Stimulated activated CD4-positive, alpha-beta T cell treated with anti-CD3 and anti-CD28 coated beads, Interleukin-12 subunit alpha, Interleukin-12 subunit beta, amount 100 ng/mL, for 4 hours (primary cell): ENCODE results near the gene PDE4B.

Source experiments
- DNase-seq: peaks from one replicate; pipeline ENCODE4 v3.0.0-alpha.2; 2020

Gene PDE4B

DNA sequence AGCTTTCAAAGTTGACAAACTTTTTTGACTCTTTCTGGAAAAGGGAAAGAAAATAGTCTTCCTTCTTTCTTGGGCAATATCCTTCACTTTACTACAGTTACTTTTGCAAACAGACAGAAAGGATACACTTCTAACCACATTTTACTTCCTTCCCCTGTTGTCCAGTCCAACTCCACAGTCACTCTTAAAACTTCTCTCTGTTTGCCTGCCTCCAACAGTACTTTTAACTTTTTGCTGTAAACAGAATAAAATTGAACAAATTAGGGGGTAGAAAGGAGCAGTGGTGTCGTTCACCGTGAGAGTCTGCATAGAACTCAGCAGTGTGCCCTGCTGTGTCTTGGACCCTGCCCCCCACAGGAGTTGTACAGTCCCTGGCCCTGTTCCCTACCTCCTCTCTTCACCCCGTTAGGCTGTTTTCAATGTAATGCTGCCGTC, 580.5 kb downstream of the PDE4B start:
- no peak for DNase-seq

DNA sequence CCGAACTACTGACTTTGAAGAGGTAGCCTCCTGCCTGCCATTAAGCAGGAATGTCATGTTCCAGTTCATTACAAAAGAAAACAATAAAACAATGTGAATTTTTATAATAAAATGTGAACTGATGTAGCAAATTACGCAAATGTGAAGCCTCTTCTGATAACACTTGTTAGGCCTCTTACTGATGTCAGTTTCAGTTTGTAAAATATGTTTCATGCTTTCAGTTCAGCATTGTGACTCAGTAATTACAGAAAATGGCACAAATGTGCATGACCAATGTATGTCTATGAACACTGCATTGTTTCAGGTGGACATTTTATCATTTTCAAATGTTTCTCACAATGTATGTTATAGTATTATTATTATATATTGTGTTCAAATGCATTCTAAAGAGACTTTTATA, 581.5 kb downstream of the PDE4B start:
- DNase-seq: no peak

DNA sequence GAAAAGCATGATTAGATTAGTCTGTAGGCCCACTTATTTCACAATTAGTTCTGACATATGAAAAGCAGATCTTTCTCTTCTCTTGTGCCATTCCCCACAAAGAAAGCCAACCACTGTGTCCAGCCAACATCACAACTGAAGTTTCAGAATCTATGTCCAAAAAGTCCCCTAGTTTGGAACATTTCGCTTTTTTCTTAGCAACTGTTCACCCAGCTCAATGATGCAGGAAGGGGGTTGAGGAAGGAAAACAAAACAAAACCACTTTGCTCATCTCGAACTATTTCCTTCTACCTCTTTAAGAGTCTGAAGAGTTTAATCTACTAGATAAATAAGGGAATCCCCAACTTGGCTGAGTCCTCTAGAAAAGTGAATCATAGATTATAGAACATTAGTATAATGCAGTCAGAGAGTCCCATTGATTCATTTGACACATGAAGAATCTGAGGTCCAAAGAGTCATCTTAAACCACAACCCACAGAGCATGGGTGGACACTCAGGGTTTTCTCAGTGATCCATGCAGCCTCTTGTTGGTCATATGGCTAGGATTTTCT, 581.9 kb downstream of the PDE4B start:
- no peak for DNase-seq

DNA sequence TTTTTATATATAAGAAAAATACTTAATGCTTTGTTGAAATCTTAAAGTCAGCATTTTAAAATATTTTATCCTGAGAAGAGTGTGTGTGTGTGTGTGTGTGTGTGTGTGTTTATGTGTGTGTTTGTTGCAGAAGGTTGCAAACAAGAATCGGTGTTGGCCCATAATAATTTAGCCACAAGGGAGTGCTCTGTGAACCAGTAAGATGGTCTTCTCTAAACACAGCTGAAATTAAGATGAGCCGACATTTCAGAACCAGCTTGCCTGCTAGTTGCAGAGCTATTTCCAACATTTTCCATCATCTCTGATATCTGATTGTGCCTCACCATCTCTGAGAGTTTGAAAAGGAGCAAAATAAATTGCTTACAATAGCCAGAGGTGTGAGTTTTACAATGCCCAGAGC, 582.4 kb downstream of the PDE4B start:
- no peak for DNase-seq

DNA sequence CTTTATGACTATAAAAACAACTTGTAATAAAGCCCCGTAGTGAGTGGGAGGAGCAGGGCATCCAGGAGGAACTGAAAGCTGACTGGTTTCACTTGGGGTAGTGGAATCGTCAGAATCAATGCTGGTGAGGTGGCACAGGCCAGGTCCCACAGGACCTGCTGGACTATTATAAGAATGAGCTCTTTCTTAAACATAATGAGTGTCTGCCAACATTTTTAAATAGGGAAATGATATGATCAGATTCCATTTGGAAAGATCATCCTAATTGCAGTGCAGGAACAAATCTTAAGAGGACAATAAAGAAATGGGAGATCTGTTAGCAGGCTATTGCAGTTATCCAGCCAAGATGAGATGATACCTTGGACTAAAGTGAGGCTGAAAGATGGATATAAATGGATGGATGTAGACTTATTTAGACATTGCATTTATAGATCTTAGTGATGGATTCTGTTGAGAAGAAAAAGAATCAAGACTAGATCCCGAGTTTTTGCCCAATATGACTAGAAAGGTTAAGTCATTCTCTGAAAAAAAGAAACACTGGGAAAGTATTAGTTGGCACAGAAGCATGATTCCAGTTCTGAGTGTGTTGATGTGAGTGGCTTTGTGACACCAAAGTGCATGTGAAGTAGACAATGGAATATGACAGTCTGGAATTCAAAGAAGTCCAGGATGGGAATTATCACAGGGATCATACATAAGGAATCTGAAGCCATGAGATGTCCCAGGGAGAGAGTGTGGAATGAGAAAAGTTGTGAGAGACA, 587.9 kb downstream of the PDE4B start:
- DNase-seq: no peak

DNA sequence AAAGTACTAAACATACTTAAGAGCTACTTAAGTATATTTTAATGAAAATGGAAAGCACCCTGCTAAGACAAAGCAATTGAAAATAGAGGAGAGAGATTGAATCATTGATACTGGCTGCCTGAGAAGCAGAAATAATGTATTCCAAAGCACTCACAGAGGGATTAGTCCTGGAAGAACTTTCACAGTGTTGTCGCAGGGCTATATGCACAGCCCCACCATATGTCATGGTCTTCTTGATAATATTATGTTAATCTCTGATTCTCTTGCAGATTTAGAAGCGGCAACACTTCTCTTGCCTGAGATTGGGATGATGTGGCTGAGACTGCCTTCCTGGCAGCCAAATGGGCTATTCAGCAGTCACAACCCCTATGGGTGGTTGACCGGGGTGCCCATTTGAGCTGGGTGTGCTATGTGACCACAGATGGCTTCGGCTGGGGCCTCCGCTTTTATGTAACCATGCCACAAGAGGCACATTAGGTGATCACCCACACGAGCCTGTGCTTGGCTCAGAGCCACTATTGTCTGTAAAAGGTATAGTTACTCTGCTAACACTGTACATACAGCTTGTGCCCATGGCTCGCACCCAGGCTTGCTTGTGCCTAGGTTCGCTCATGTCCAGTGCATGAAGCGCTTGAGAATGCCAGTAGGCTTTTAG, 589.1 kb downstream of the PDE4B start:
- DNase-seq: no peak

DNA sequence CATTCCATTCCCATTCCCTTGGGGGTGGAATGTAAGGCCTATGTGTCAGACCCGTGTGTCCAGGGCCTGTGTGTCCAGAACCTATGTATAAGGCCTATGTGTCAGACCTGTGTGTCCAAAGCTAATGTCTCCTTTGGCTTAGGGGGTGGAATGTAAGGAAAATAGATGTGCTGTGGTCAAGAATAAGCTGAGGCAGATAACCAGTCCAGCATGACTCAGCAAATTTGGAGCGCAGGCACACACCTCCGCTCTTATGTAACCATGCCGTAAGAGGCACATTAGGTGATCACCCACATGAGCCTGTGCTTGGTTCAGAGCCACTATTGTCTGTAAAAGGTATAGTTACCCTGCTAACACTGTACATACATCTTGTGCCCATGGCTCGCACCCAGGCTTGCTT, 590.5 kb downstream of the PDE4B start:
- no peak for DNase-seq

DNA sequence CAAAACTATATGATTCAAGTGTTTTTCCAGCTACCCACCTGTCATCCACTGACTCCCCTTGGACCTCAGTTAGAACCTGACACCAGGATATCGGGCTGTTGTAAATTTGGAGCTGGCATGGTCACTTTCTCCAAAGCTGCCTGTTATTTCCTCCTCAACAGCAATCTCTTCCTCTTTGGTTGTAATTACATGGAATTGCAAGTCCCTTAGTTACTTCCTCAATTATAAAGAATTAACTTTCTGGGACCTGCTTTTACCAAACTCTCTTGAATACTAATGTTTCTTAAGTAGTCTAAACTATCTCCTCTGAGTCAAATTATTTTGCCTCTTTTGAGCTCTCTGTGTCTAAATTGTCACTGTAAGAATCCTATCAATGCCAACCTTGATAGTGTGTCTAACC, 590.9 kb downstream of the PDE4B start:
- DNase-seq: no peak

DNA sequence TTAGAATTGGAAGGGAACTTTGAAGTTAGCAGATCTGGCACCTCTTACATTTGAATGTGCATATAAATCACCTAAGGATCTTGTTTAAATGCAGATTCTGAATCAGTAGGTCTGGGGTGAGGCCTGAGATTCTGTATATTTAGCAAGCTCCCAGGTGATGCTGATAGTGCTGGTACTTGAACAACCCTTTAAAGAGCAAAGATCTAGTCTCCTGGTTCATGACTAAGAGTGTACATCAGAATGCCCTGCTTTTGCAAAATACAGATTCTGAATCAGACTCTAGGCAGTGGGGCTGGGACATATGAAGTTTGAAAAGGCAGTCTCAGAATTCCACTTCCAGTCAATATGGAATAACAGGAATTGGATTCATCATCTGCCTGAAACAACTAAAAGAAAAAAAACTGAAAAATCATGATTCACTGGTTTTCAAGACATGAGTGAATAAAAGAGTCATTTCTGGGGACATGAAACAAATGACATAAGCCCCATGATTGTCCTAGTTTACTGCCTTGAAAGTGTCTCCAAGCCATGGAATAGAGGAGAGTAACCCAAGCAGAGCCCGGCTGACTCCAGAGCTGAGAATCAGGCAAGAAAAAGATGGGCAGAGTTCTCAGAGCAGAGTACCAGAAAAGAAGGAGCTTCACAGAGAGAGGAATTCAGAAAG, 591.7 kb downstream of the PDE4B start:
- DNase-seq: no peak

DNA sequence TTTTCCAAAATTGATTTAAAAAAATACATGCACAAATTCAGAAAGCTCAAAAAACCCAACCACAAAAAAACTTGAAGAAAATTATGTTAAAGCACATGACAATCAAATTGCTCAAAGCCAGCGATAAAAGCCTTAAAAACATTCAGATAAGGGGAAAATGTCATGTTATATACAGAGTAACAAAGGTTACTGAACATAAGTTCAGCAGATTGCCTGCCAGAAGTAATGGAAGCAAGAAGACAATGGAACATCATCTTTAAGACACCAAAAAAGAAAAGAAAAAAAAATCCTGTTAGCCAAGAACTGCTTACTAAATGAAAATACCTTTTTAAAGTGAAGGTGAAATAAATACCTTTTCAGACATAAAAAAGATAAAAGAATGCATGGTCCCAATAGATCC, 594.0 kb downstream of the PDE4B start:
- no peak for DNase-seq

DNA sequence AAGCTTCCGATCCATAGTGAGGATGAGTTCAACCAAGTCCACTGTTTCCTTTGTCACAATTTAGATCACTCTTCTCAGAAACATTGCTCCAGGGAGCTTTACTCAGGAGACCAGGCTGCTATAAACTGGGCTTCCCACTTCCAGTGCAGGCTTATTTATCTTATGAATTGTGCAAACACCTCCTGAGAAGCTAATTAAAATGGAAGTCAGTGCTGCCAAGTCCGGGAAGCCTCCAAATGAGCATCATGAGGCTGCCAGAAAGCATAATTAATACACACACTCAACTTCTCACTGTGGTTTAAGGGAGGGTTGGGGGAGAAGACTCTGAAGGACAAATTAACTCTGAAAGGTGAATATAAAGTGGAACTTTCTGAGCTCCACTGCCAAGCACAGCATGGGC, 596.2 kb downstream of the PDE4B start:
- no peak for DNase-seq

DNA sequence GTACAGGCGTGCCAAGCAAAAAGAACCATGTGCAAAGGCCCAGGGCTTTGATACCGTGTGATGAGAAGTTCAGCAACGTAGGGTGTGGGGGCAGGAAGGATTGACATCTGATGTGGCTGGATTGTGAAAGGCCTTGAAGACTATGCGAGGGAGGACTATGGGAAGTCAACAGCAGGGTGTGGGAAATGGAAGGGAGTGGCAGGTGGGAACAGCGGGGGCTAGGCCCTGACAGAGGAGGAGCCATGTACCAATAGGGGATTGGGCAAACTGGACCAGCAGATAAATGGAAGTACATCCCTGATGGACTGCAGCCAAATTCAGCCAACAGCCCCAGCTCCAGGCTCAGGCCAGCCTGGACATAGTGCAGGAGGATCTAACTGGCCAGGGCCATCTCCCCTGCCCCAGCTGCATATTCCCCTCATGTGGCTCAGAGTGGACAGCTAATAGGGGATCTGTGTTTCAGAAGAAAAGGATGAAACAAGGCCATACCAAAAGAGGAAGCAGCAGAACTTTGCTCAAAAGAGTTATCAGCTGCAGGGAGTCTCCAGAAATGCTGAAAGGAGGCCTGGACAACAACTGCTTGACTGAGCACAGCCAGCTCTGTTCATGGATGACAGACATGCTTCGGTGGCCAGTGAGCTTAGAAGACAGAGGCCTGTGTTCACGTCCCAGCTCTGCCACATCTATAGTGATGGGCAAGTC, 601.0 kb downstream of the PDE4B start:
- no peak for DNase-seq

DNA sequence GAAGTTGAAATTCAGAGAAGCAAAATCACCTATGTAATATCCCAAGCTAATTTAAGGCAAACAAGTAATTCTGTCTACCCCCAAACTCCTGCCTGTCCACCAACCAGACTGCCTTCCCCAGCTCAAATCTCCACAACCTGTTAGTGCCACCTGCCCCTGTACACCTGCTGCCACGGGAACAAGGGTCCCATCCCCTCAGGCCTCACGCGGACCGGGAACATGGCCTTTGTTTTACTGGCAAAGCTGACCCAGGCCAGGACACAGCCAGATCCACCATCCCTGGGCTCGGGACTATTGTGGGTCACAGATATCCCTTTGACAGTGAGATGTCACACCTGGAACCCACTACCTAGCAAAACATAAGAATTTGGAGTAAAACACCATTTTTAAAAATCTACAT, 601.9 kb downstream of the PDE4B start:
- DNase-seq: no peak

DNA sequence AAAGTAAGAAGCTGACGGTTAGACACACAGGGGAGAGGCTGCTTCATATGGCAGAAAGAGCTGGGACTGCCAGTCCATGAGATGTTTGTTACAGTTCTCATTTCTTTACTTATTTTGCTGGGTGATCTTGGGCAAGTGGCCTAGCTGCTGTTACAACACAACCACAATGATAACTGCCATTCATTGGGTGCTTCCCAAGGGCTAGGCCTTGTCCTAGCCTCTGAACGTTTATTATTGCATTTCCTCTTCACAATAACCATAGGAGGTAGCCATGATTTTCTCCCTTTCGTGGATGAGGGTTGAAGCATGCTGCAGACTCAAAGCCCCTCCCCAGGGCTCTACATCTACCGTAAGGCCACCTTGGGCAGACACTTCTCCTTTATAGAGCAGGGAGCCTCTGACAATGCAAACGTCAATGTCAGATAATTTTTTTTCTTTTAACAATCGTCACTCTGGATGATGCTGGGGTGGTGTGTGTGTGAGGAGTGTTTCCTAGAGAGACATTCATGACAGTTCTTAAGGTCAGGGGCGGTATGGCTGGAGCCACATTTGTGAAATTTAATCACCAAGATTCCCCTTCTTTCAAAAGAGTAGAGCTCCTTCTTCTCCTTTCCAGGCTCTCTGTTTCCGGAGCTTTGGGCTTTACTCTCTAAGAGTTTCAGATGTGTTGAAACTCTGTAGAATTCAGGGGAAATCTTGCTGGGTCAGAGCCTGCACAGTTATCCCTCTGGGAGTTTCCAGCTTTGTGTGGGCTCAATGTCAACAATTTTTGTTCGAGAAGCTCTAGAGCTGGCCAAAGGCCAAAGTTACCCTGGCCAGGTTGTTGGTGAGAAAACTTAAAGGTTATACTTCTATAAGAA, 602.7 kb downstream of the PDE4B start:
- DNase-seq: no peak

DNA sequence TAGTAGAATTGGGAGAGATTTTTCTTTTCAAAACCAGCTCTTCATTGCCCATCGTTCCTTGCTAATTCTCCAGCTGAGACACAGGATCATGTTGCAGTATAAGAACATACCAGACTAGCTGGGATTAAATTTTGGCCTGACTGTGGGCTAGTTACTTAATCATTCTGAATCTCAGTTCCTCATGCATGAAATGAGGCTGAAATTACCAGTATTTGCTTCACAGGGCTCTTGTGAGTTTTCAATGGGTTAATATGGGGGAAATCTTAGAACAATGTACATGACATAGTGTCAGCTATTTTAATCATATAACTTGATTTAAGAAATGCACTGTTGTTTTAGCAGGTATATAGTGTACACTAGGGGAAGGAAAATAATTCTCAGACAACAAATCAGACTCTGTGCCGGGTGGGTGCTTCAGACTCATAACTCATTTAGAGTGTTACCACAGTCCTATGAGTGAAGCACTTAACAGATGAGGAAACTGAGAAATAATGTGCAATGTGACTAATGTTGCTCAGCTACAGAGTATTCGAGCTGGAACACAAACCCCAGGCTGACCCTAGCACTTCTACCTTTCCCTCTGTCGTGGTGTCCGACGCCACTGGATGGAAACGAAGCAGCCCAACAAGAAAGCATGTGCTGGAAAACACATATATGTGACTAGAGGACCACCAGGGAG, 603.7 kb downstream of the PDE4B start:
- DNase-seq: no peak

DNA sequence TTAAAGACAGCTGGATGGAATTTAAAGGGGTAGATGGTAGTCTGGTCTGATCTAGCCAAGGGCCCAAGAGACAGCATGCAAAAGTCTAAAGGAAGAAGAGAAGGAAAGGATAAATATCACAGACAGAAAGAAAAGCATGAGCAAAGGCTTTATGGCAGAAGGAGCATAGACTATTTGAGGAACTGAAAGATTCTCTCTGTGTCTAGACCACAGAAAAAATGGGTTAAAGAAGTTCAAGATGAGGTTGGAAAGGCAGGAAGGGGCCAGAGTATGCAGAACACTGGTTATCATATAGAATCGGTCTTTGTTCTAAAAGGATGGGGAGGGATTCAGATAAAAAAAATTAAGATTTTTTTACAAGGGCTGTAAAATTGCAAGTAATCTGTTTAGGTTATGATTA, 604.5 kb downstream of the PDE4B start:
- DNase-seq: no peak

DNA sequence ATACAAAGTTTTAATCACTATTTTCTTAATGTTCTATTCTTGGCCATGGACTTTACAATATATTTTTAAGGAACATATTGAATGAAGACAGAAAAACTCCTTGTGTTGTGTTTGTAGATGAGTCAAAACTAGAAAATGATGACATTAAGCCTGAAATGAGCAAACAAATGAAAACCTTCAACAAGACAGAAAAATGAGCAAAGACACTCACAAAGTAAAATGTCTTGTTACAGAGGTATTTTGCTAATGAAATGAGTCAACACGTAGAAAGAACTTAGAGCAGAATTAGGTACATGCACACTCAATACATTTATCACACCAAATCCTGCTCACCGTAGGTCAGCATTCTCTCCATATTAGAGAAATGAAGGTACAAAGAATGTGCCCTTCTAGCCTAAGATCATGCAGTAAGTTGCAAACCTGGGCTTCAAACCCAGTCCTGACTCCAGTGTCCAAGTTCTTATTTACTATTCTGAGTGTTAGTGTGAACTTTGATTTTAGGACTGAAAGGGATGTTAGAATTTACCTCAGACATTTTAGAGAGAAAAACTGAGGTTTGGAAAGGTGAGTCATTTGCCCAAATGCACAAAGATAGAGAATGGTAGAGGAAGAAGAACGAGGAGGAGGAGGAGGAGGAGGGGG, 607.3 kb downstream of the PDE4B start:
- DNase-seq: no peak

DNA sequence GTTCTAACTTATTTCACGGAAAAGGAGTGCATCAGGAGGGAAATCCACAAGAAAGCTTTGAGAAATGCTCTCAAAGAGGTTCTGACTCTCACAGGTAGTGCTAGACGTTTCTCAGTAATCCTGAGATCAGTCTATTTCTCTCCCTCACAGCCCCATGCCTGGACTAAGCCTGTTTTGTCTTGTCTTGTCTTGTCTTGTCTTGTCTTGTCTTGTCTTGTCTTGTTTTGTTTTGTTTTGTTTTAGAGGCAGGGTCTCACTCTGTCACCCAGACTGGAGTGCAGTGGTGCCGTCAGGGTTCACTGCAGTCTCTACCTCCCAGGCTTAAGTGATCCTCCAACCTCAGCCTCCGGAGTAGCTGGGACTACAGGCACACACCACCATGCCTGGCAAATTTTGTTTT, 608.0 kb downstream of the PDE4B start:
- DNase-seq: no peak

DNA sequence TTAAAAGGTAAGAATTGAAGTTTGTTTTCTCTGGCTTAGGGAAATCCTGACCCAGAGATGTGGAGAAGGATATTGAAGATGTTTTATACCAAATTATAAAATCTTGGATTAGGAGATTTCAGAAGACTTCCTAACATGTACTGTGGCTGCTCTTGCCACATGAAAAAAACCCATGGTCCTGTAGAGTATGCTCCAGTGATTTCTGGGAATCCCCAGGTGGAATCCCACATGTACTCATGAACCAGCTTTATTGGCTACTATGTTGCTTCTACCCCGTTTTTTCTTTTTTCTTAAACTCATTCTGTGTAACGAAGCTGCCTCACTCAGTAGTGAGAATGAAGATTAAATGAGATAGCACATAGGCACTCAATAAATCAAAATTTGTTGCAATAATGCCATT, 608.5 kb downstream of the PDE4B start:
- DNase-seq: no peak

DNA sequence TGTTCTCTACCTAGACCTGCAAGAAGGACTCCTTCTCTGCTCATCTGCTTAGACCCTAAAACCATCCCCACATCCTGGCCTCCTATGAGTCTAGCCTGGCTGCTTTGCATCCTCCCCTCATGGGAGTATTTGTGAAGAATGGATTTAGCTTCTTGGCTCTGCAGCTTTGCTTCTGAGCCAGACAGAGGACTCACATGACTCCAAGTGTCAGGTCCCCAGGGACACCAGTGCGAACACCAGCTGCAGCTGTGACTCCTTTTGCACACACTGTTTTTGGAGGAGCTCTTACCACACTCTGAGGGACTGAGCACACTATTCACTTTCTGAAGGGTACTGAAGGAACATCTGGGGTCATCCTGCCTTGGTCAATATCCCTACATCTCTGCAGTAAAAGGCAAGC, 609.5 kb downstream of the PDE4B start:
- no peak for DNase-seq
